Activated CD8-positive, alpha-beta memory T cell treated with anti-CD3 and anti-CD28 coated beads, Interleukin-2, amount 50 U/mL, for 24 hours (primary cell): Measurements from ENCODE around the gene DACH1.

Experiments
- DNase-seq: peaks from one replicate; pipeline ENCODE4 v3.0.0-alpha.2; 2020; ENCODE audit errors: extremely low read depth

Gene DACH1

DNA sequence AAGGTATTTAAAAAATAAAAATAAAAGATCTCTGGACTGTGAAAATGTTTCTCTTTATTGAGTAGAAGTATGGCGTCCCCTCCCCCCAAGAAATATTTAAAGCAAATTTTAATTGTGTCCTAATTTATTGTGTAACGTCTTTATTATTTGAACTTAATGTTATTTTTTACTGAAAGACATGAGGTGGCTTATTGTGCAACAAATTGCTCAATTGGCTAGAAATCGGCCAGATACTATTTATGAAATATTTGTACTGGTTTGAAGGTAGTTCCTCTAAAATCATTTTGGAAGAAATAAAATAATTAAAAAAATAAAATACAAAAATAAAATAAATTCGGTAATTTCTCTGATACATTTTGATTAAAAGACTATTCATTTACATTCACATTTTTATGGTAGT, 162.3 kb downstream of the DACH1 start:
- no peak for DNase-seq

- no peak for DNase-seq
These were observed 163.9 kb downstream of the DACH1 start for GRCh38 chr13:71703138-71703537.

DNA sequence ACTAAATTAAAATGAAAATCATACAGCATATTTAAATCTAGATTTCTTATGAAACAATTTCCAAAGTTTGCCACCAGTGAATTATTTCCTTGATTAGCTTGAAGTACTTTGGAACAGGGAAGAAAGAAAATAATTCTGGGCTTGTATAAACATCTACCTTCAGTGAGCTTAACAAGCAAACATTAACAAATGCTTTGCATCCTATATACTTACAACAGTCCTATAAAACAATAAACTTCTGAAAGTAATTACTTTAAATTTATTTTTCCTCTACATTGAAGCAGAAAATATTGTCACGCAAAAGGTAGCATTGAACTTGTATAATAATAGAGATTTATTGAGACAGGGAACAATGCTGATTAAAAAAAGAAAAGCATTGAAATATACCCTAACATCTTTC, 164.8 kb downstream of the DACH1 start:
- DNase-seq: no peak

- DNase-seq: no peak
These were observed 165.3 kb downstream of the DACH1 start for GRCh38 chr13:71701741-71702140.

GRCh38 chr13:71699342-71699741, 167.7 kb downstream of the DACH1 start:
- no peak for DNase-seq

GRCh38 chr13:71695662-71696061, 171.3 kb downstream of the DACH1 start:
- no peak for DNase-seq

DNA sequence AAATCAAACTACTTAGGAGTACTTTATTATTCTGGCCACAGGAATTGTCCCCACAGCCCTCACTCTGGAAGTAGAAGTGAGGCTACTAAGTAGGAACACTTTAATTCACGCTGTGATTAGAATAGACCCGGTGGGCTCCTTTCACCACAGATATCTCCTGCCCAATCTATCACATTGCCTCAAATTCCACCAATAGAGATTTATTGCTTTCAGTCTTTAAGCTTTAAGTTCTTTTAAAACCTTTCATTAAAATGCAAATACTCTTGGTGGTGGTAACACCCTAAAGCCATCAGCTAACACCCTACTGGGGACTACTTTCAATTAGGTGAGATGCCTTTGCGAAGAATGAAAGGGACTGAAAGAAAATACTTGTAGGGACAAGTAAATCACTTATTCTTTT, 181.9 kb downstream of the DACH1 start:
- DNase-seq: no peak

DNA sequence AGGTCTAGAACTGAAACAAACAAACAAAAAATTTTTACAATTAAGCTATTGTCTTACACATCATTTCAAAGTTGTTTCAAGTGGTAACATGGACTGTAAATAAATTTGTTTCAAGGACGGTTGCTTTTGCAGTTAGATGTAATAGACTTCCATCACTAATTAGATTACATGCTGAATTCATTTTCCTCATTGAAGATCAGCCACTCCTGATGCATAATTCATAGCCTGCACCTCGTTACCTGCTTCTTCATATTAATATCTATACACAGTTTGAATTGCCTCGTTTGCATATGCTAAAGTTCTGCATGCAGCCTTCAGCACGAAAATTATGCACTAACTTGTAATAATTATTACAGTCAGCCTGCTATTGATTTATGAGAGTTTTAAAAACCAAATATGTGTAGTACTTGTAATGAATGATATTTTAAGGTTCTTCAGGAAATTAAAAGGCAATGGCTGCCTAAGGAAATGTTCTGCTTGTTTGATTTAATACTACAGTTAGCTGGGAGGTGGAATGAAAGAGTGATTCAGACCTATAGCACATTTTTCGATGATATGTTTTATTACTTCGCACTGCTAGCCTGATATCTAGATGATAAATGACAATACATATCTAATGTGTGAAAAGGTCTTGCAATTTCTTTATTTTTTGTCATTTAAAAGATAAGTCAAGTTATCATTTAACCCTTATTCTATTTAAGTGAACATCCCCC, 184.9 kb downstream of the DACH1 start:
- no peak for DNase-seq

DNA sequence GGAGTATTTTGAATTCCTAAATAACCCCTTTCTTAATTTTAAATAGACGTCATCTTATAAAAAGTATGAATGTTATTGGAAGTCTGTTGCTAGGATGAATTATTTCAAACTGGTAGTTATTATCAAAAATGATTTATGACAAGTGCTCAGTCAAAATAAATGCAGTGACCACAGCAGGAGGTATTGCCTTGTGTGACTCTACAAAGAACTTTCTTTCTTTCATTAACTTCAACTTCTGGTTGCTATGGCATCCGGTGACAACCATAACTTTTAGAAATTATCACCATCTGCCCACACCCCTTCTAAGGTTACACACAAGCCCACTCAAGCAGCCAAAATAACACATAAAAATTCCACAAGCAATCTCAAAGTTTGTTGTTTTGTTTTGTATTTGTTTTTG, 189.9 kb downstream of the DACH1 start:
- no peak for DNase-seq

DNA sequence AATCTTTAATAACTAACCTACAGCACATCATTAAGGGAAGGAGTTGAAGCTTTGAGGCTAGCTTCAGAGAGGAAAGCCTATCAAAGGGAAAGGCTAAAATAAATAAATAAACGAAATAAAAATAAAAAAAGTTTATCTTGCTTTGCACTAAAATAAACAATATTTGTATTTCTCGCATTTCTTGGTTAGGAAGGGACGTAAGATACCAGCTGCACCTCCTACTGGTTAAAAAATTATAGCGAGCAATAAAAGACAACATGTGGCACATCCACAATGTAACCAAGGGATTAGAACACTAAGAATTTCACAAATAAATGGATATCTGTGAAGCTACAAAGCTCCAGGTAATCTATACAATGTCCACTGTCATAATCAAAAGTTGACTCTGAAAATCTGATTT, 194.5 kb downstream of the DACH1 start:
- no peak for DNase-seq

- no peak for DNase-seq
These were observed 203.6 kb downstream of the DACH1 start for GRCh38 chr13:71663431-71663830.

GRCh38 chr13:71661921-71662320, 205.1 kb downstream of the DACH1 start:
- no peak for DNase-seq

- no peak for DNase-seq
These were observed 207.6 kb downstream of the DACH1 start for GRCh38 chr13:71659404-71659803.

GRCh38 chr13:71645467-71645866, 221.5 kb downstream of the DACH1 start:
- DNase-seq: no peak

DNA sequence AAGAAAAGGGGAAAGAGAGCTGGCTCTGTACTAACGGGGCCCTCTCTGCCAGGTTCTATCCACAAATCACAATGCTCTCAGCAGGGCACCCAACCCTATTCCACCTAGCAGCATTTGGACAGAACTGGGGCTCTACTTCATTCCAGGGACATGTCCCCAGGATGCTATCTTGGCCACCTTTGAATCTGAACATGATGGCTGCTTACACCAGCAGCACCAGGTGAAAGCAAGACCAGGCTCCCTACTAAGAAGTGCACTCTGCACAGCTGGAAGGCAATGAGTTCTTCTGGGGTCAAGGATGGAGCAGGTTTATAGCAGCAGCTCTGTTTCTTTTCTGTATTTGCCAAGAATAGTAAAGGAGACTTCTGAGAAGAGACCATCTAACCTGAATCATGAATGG, 222.4 kb downstream of the DACH1 start:
- no peak for DNase-seq

GRCh38 chr13:71643448-71643860, 223.6 kb downstream of the DACH1 start:
- no peak for DNase-seq

- no peak for DNase-seq
These were observed 228.3 kb downstream of the DACH1 start for GRCh38 chr13:71638751-71639150.

GRCh38 chr13:71634602-71635443, 232.2 kb downstream of the DACH1 start:
- no peak for DNase-seq

DNA sequence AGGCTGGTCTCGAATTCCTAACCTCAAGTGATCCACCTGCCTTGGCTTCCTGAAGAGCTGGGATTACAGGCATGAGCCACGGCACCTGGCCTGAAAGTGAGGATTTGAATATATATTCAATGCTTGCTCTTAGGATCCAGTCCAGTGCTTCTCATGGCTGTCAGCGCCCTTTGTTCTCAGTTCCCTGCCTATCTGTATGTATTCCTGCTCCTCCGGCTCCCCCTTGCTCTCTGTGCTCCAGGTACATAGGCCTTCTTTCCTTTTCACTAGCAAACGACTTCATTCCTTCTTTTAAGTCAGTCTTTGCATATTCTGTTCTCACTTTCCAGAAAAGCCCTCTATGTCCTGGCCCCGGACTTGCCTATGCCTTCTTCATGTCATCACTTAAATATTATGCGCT, 232.8 kb downstream of the DACH1 start:
- DNase-seq: no peak

- no peak for DNase-seq
These were observed 234.3 kb downstream of the DACH1 start for GRCh38 chr13:71632721-71633120.

DNA sequence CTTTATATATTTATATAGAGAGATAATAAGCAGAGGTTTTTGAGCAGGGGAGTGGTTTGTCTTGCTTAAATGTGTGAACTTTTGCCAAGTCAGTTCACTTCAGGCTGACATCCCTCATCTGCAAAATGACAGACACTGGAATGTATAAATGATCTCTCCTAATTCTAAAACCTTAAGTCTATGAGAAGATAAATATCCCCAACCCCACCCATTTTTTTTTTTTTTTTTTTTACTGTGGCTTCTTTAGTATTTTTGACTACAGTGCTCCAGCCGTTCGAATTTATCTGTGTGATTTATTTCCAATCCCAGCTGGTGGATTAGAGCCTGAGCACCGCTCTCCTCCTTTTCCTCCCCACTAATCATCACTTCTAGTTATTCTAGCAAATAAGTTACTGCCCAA, 234.8 kb downstream of the DACH1 start:
- DNase-seq: no peak

- DNase-seq: no peak
These were observed 237.8 kb downstream of the DACH1 start for GRCh38 chr13:71629167-71629566.

DNA sequence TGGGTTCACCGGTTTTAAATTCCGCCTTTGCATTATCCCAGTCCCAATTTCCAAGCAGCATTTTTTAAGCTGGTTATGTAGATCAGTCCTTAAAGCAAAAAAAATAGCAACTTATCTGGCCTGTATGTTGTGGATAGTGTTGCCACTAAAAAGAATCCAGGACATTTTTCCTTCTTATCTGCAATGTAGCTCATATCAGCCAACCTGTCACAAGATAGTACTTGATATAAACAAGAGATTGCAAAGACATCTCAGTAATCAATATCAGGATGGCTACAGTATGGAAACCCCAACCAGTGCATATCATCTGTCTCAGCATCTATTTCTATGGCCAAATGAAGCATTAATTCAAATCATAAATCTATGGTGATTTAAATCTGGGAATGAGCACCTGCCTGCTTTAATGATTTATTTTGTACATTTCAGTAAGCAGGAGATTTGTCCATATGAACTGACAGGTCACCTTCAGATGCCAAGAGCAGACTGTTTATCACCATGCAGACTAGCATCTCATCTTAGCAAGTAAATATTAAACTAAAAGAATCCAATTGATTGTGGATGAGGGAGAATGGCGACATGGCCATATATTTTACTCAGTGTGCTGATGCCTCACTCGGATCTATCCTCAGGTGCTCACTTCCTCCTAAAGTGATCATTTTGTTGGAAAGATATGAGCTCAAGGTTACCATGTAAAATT, 240.4 kb downstream of the DACH1 start:
- DNase-seq: no peak
